Uterus (tissue), 4 donors: ENCODE data around the gene AMBP. TPM values are rescaled to one million over a fixed set of nuclear protein-coding genes. Genes with fewer than 3 reads are reported as not detected.

Source experiments
- DNase-seq, 2 donors: peaks; one replicate each; pipeline ENCODE4 v3.0.0-alpha.2; 2019 to 2020
- H3K27ac ChIP-seq, 2 donors: fragments of 200-600 bp; sonication (generic); 1 replicate in 1 of 2; 2 replicates in 1 of 2; pipeline ENCODE4 v1.5.1; 2016 to 2018
- H3K27me3 ChIP-seq, 2 donors: fragments of 200-600 bp; sonication (generic); one replicate each; pipeline ENCODE4 v1.5.1; 2018 to 2019; ENCODE audit warnings: control low read depth in 1 of 2
- H3K36me3 ChIP-seq, 2 donors: fragments of 200-600 bp; sonication (generic); one replicate each; pipeline ENCODE4 v1.5.1; 2019; ENCODE audit warnings: control low read depth in 1 of 2
- H3K4me1 ChIP-seq, 2 donors: fragments of 200-600 bp; sonication (generic); one replicate each; pipeline ENCODE4 v1.5.1; 2018 to 2019; ENCODE audit warnings: control low read depth in 1 of 2
- H3K4me3 ChIP-seq, 2 donors: fragments of 200-600 bp; sonication (generic); 1 replicate in 1 of 2; 2 replicates in 1 of 2; pipeline ENCODE4 v1.5.1; 2018 to 2019; ENCODE audit warnings: mild to moderate bottlenecking in 1 of 2
- H3K9me3 ChIP-seq, 2 donors: fragments of 200-600 bp; sonication (generic); one replicate each; pipeline ENCODE4 v1.5.1; 2019; ENCODE audit warnings: control low read depth in 1 of 2
- CTCF ChIP-seq, 4 experiments: fragments of 200-600 bp in 2 of 4; fragments of 450-650 bp in 2 of 4; sonication (generic) in 2 of 4; IDR thresholded peaks; one replicate each; pipeline ENCODE4 v1.5.1; 2016 to 2019; ENCODE audit warnings: antibody characterized with exemption in 4 of 4, mild to moderate bottlenecking in 2 of 4, moderate library complexity in 1 of 4
- POLR2A ChIP-seq, 2 donors: fragments of 450-650 bp; IDR thresholded peaks; one replicate each; pipeline ENCODE4 v1.6.1; 2016; ENCODE audit warnings: antibody characterized with exemption in 2 of 2, mild to moderate bottlenecking in 1 of 2, moderate library complexity in 1 of 2
- intact Hi-C: fragments of 100-400 bp; cut with DNase I; formaldehyde crosslinking; loops from one replicate; pipeline ENCODE4 v1.15.1; 2023; ENCODE audit warnings: low total_unique reads
- total RNA-seq, 4 donors: library from RNA; depleted of rRNA in 3 of 4; stranded (reverse); fragments of >200 nt in 3 of 4; gene quantifications; one replicate each; pipeline versions ENCODE4 v1.1.0 to v1.2.4, GENCODE V29; 2014 to 2023
- donor health status: DM: yes; HTN: yes; CAD: no.

The AMBP gene
- total RNA-seq, 4 donors from 2014 or later: 1.3 TPM; not detected in 3

- peak in 1 of 2 donors; percentile 43 for DNase-seq
- intact Hi-C loops: no loop called here
- Histone ChIP-seq H3K4me3 (peak overlapping the region; percentile 21 to 33), H3K27ac (no peak overlapping the region), H3K4me1 (peaks cover 0 to 7% of the 10 kb centered on the region in 2 donors), H3K36me3 (no peaks in the 10 kb centered on the region), H3K9me3 (no peaks in the 10 kb centered on the region), H3K27me3 (no peaks in the 10 kb centered on the region)
- TF ChIP-seq POLR2A (IDR thresholded peaks at IDR 0.05) (no peak), CTCF (IDR thresholded peaks at IDR 0.05) (no peak)
These were observed 20.2 kb upstream of the AMBP start for GRCh38 chr9:114098021-114098935.

- peak in 1 of 2 donors; percentile 17 for DNase-seq
- Histone ChIP-seq H3K4me3 (peak overlapping the region; percentile 21 to 33), H3K27ac (no peak overlapping the region), H3K36me3 (no peaks in the 10 kb centered on the region), H3K4me1 (peaks cover 0 to 7% of the 10 kb centered on the region in 2 donors), H3K9me3 (no peaks in the 10 kb centered on the region), H3K27me3 (no peaks in the 10 kb centered on the region)
- TF ChIP-seq POLR2A (IDR thresholded peaks at IDR 0.05) (no peak), CTCF (IDR thresholded peaks at IDR 0.05) (no peak)
- intact Hi-C loops: no loop called here
These were observed 19.5 kb upstream of the AMBP start for GRCh38 chr9:114097613-114098020.

- TF ChIP-seq CTCF (IDR thresholded peaks at IDR 0.05) (no peak), POLR2A (IDR thresholded peaks at IDR 0.05) (no peak)
- peak in 1 of 2 donors; percentile 13 for DNase-seq
These were observed 18.9 kb upstream of the AMBP start for GRCh38 chr9:114096866-114097612.

GRCh38 chr9:114096041-114096511, 18.0 kb upstream of the AMBP start:
- peaks cover 0 to 7% of the 10 kb centered on the region in 2 donors for H3K4me1 ChIP-seq
- peak in 1 of 2 donors; percentile 14 for DNase-seq
- no peak for TF ChIP-seq CTCF (IDR thresholded peaks at IDR 0.05)
- TF ChIP-seq POLR2A (IDR thresholded peaks at IDR 0.05): no peak
- no peak overlapping the region for H3K27ac ChIP-seq
- intact Hi-C loops: no loop called here
- H3K36me3 ChIP-seq: no peaks in the 10 kb centered on the region
- H3K27me3 ChIP-seq: no peaks in the 10 kb centered on the region
- no peaks in the 10 kb centered on the region for H3K9me3 ChIP-seq
- no peak overlapping the region for H3K4me3 ChIP-seq

More at GRCh38 chr9:114096866-114097612, 18.9 kb upstream of the AMBP start:
- Histone ChIP-seq H3K27me3 (no peaks in the 10 kb centered on the region), H3K4me1 (peaks cover 0 to 7% of the 10 kb centered on the region in 2 donors), H3K36me3 (no peaks in the 10 kb centered on the region), H3K4me3 (no peak overlapping the region), H3K27ac (no peak overlapping the region), H3K9me3 (no peaks in the 10 kb centered on the region)
- intact Hi-C loops: no loop called here
